Measurements from ENCODE around the gene ADAMTS3.
"Not testable (repeated sequence)": the region's sequence is repeated elsewhere in the genome, so short reads cannot be mapped to it uniquely, and the experiment has no call there.

The ADAMTS3 gene

DNA sequence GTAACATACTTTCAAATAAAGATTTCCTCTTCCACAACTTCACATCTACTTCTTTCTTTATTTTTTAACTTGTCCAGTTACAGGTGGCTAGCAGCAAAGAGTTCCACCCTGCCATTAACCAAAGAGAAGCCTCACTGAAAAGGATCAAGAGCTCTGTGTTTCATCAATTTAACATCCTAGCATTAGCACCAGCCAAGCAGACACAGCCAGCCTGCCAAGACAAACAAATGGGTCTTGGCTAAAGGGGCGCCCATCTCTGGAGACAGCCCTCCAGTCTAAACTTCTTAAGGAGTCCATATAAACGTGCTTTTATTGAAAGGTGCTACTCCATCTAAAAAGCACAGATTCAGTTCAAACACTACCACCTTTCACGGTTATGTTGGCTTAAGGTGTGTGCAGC, 105.3 kb downstream of the ADAMTS3 start:
- DNase-seq = no peak

DNA sequence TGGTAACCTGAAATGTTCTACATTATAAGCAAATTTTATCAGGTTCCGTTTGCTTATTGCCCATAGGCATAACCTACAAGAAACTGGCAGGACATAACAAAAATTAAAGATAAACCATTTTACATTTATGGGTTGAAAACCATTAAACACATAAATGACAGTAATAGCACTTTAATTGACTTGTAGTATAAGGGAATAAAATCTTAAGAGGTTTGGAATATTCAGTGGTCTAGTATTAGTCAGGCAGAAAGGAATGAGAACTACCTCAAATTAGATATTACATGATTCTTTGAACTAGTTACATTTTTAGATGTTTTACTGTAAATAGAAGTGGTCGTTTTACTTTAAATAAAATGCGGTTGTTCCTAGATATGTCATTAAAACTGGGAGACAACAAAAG, 111.9 kb downstream of the ADAMTS3 start:
- DNase-seq = no peak

DNA sequence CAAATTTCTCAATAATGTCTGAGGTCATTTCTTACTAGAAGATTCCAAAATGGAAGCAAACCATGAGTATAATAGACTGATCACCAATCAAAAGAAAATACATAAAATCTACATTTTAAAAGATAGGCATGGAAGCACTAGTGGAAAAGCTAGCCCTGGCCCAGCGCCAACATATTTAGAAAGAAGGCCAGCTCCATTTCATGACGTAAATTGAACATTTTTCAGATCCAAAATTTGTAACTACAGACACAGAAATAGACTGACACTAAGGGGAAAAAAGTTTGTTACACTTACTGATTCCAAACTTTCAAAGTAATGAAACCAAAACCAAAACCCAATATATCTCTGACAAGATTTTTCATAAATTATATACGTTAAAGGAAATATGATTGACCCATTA, 117.7 kb downstream of the ADAMTS3 start:
- DNase-seq = no peak

DNA sequence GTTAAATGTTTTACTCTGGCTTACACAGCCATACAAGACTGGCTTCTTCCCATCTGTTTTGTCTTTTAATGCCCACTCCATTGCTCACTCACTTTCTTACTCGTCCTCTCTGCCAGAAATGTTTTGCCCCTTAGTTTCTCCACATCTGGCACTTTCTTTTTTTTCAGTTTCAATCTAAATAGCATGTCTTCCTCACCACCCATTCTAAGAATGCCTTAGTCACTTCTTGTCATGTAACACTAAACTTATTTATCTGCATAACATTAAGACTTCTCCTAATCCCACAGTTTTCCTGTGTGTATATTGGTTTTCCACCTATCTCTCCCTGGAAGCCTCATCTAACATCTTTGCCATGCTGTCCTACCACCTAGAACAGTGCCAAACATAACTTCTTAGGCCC, 119.3 kb downstream of the ADAMTS3 start:
- DNase-seq = no peak

DNA sequence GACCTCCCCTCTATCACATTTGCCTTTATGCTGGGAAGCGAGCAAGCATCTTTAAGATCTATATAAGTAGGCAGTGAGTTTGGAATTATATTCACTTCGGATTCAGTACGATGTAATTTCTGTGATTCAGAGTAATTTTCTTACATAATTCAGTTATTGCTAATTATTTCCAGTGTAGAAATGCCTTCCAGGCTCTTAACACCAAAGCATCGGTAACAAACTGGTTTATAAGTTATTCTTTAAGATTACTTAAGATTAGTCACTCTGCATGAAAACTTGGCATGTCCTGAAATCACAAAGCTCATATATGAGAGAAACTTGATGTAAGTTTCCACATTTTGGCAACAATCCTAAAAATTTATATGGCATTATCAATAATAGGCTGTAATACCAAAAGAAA, 120.8 kb downstream of the ADAMTS3 start:
- no peak for DNase-seq

DNA sequence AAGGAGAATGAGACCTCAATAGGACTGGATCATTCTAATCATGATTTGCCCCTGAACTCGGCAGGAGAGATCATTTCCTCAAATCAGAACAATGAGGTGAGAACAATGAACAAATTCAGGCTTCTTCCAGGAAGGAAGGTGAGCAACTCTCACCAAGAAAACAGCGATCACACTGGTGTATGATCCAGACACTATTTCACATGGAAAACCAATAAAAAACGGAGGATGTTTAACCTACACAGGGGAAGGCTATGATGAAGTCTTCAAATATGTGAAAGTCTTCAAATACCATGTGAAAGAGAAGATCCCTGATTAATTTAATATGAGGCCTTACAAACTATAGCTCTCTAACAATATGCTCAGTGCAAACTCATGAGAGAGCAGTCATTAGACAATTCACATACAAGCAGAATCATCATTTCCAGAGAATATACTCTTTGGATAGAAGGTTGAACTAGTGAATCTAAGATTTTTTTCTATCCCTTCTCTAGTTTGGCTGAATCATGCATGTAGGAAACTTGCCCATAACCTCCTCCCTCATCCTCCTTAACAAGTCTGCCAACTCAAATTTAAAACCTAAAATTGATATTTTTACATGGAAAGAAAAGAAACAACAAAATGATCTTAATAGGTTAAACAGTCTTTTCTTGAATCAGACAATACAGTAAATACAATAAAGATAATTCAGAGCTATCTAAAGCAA, 122.5 kb downstream of the ADAMTS3 start:
- no peak for DNase-seq

DNA sequence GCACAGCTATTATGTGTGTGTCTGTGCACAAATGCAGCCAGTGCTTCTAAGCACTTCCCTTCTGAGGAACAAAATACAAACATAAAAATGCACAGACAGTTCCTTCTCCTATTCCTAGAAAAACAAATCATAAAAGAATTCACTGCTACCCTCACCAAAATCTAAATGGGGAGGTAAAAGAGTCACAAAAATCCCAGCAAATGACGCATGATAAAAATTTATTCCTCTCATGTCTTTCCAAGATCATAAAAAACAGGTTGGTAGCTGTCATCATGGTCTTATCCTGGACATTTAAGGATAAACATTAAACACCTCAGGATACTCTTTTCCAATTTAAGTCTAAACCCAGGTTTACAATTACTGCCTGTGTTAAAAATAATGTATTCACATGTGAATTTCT, 124.9 kb downstream of the ADAMTS3 start:
- no peak for DNase-seq

DNA sequence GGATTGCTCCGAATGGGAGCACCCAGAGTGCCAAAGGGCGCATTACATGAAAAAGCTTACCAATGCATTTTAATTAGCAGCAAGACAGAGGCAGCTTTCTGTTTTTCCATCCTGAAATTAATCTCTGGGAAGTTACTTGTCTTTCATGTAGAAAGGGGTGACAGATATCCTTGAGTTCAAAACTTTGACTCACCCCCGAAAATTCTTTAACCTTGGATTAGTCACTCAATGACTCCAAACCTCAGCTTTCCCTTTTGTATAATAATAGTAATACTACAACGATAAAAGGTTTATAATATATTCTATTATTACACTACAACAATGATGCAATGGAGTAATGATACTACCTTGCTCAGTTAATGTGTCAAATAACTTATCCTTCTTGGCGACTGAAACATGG, 126.3 kb downstream of the ADAMTS3 start:
- DNase-seq = no peak

DNA sequence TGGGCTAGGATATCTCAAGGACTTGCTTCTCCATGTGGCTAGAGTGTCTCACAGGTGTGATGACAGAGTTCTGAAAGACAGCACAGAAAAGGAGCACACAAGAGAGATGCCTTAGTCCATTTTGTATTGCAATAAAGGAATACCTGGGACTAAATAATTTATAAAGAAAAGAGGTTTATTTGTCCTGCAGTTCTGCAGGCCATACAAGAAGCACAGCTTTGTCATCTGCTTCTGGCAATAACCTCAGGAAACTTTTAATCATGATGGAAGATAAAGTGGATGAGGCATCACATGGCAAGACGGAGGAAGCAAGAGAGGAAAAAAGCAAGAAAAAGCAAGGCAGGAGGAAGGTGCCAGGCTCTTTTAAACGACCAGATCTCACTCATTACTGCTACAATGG, 126.9 kb downstream of the ADAMTS3 start:
- no peak for DNase-seq

DNA sequence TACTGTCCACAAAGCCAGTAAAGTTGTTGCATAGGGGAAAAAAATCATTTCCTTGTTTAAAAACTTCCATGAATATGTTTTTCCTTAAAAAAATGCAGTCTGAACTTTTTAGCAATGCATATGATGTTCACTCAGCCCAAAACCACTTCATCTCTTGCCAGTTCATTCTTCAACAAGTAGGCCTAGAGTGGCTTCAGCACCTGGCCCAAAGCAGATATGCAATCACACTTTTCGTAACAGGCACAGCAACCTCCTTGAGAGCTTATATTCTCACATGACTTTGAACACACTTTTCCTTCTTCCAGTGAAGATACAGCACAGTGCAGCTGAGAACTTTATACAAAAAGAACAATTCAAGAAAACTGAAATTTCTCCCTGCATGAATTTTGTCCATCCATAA, 128.6 kb downstream of the ADAMTS3 start:
- no peak for DNase-seq

DNA sequence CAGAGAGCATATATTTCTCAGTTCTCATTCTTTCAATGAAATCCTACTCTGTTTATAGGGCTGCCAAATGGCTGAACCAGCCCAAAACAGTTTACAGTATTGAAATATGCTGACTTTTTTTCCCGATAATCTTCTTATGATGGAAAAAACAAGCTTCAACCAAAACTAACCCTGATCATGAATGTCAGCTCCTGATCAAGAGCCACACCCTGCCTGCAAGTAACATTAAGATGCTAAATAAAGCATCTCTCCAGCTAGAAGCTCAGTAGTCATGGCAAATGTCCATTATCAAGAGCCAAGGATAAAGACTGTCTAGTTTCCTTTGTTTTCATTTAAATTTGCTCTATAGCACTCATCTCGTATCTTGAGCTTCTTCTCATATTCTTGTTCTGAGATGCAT, 136.0 kb downstream of the ADAMTS3 start:
- DNase-seq = no peak

DNA sequence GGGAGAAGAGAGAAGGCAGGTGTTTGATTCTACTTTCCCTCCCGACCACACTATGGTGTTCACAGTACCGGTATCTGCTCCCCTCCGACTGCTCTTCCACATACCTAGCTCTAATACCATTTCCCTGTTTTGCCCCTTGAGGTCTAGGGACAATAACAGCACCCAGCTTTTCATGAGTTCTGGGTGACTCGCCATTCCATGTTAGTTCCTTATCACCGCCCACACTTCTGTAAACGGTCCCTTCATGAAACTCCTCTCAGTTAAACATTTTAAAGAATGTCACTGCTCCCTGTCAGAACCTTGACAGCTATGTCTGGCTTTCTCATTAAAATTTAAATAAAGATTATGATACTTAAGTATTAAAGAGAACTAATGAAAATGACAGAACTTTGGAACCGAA, 136.7 kb downstream of the ADAMTS3 start:
- no peak for DNase-seq

DNA sequence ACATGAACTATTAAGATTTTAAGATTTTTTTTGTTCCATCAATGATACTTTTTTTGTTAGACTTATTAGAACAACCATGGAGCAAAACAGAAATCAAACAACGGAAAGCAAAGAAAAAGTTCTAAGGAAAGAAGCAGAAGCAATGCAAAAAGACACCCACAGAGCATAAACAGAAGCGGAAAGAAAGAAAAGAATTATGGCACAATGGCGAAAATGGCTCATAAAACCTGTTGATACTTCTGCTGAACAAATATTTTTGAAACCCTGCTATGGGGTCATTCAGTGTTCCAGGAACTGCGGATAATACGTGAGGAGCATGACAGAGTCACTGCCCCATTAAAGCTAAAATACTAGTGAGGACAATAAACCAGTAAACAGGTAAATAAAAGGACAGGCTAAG, 138.0 kb downstream of the ADAMTS3 start:
- no peak for DNase-seq

DNA sequence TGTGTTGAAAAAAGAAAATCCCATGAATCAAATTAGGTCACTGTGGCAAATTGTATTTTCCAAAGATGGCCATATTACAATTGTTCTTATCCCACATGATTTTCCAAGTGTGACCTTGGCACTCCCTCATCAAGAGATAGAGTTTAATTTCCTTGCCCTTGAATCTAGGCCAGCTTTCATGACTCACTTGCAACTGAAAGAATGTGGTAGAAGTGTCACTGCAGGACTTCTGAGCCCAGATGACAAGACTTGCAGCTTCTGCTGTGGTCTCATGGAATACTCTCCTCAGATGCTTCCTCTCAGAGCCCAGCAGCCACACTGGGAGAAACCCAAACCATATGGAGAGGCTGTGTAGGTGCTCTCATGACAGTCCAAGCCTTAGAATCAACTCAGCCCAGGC, 139.0 kb downstream of the ADAMTS3 start:
- DNase-seq = no peak

DNA sequence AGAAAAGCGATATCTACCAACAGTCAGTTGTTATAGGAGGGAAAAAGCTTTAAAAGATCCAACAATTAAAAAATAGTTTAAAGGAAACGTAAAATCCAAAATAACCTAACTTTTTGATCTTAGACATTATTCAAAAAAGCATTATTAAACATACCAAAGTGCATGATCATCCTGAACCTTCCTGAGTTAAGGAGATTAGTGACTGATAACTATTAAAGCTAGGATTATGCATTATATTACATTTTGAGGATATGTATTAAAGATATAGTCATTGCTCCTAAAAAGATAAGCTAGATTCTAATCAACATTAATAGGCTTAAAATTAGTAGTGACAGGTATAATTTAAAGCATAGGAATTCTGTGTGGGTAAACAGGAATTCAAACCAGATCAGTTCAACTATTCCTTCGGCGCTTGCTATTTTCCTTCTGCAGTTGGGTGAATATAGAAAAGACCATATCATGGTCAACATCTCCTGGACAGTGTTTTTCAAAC, 139.6 kb downstream of the ADAMTS3 start:
- DNase-seq = no peak

DNA sequence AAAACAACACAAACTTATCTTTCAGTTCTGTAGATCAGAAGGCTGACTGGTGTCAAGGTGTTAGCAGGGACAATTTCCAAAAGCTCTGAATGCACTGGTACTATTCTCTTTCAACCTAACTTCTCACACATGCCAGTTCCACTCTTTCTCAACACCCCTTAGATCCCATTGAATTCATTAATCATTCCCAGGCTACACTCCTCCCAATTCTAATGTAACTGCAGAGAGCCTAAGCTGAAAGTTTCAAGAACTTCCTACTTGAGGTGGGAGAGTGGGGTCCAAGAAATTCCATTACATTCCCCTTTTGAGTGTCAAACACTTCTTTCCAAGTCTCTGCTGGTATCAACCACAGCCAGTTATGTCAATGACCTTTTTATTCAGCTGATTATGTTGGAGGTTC, 142.0 kb downstream of the ADAMTS3 start:
- no peak for DNase-seq

DNA sequence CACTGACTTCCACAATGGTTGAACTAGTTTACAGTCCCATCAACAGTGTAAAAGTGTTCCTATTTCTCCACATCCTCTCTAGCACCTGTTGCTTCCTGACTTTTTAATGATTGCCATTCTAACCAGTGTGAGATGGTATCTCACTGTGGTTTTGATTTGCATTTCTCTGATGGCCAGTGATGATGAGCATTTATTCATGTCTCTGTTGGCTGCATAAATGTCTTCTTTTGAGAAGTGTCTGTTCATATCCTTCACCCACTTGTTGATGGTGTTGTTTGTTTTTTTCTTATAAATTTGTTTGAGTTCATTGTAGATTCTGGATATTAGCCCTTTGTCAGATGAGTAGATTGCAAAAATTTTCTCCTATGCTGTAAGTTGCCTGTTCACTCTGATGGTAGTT, 143.1 kb downstream of the ADAMTS3 start:
- not testable (repeated sequence) for DNase-seq

DNA sequence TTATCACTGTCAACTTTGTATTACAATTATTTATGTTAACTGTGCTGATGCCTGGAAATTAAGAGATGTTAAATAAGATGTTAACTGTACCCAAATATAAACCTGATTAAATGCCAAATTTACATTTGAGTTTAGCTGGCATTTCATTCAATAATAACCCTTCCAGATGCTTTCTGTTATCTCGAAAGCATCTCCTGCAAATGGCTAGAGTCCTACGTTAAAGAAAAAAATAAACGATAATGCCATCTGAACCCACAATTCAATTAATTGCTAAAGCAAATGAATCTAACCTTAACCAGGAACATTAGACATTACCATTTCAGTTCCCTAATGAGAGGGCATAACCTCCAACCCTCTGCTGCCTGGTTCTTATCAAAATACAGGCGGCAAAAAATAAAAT, 145.0 kb downstream of the ADAMTS3 start:
- DNase-seq = no peak

DNA sequence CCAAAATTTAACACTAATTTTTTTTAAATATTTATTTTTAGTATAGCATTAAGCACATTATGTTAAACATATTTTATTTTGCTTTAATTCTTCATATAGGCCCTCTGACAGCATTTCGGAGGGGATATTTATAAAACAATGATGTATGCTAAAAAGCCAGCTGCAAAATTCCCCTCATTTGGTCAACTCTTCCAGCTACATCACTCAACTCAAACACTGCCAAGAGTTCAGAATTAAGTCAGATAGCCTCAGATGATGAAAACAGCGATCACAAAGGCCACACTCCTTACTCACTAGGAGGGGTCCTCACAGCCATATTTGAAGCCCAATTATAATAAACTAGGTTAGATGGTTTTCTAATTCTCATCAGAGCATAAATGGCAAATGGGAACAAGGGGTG, 146.6 kb downstream of the ADAMTS3 start:
- no peak for DNase-seq

DNA sequence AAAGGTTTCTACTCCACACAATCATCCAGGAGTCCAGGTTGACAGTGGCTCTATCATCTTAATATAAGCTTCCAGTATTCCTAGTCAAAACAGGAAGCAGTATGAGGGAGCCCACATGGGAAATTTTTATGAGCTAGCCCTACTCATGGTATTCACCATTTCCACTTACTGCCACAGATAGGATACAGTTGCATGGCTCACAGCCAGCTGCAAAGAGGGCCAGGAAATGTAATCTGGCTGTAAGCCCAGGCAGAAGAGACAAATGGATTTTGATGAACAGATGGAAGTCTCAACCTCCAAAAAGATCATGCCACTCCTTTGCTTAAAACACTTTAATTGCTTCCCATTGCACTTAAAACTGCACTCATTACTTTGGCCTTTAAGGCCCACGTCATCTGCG, 150.6 kb downstream of the ADAMTS3 start:
- DNase-seq = no peak

DNA sequence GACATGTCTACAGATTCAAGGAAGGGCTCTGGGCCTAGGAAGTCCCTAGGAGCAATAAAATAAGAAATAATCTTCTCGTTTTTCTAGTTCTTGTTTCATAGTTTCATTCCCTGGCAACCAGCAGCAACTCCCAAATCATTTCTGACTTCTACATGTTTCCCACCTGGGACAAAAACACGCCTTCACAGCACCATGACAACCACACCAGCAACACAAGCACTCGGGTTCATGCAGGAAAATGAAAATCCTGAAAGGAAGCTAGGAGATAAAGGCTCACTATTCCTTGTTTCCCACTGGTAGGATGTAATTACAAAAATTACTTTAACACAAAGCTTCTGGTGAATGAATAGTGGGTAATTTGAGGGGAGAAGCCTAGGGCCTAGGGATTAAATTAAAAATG, 158.9 kb downstream of the ADAMTS3 start:
- no peak for DNase-seq

DNA sequence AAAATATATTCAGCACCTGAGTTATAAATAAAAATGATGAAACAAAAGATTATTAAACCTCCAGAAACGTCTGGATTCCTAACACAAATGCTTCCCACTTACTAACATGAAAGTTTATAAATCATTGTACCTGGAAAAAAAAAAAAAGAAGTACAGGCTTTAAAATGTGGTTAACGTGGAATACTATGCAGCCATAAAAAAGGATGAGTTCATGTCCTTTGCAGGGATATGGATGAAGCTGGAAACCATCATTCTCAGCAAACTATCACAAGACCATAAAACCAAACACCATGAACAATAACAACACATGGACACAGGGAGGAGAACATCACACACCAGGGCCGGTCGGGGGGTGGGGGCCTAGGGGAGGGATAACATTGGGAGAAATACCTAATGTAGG, 160.5 kb downstream of the ADAMTS3 start:
- DNase-seq = no peak

DNA sequence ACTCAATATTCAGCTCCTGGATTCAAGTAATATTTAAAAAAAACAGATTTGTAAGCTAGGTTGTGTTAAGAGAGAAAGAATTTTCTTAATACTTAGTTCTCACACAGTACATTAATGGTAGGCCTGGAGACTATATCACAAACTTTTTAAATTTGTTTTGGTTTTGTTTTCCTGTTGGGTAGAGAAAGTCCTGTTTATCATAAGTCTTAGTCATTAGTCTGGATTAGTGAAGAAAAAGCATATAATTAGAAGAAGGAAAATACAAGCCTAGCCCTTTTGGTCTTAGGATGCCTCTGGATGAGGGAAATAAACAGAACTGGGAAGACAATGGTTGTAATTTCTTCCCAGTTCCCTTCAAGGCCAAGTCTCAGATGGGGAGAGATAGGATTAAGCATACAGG, 163.6 kb downstream of the ADAMTS3 start:
- no peak for DNase-seq

DNA sequence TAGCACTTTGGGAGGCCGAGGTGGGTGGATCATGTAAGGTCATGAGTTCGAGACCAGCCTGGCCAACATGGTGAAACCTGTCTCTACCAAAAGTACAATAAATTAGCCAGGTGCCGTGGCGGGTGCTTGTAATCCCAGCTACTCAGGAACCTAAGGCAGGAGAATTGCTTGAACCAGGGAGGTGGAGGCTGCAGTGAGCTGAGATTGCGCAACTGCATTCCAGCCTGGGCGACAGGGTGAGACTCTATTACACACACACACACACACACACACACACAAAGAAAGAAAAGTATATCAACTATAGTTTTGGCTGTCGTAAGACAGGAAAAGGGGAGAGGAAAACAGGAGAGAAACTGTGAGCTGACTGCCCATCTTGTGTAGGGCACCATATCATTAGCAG, 171.7 kb downstream of the ADAMTS3 start:
- DNase-seq = no peak

DNA sequence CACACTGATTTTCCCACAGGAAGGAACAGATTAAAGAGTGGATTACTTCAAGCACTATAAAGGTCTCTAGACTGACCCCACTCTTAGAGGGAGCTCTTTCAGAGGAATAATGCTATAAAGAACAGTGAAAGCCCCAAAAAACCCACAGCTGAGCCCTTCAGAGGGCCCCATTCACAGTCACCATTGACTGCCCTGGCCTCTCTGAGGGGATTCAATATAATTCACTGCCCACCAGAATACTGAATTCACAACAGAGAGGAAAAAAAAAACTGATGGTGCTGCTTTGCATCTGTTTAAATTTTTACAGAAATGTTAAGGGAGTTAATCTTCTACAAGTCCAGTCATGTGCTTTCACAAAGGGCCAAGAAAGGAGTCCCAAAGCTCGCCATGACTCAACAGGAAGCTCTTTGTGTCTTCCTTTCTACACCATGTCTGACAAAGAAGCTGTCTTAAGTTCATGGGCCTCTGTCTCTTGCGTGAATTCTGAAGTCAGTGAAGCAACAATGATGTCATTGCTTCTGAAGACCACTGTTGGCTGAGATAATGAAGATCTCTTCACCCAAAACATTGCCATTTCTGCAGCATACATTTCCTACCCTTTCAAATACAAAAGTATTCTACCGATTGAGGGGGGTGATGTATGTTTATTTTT, 174.9 kb downstream of the ADAMTS3 start:
- DNase-seq = no peak

Measured in GOT3 (cell line).